PC-9 (cell line): ENCODE measurements around the gene SEC24B. TPM values are rescaled to one million over a fixed set of nuclear protein-coding genes. Genes with fewer than 3 reads are reported as not detected.

Experiments used
- BruUV-seq: library from RNA; stranded (reverse); fragments of 400-500 nt; replicated peaks from 2 replicates; lab custom pipeline; 2021; lab: Mats Ljungman, UMichigan
- CTCF ChIA-PET: fragments of 300-600 bp; sonication (Branson Sonifier 250); formaldehyde crosslinking; loops from one replicate; lab custom pipeline; 2022; ENCODE audit warnings: antibody characterized with exemption; lab: Charles Lee
- POLR2A ChIA-PET: fragments of 300-600 bp; sonication (Branson Sonifier 250); formaldehyde crosslinking; loops from one replicate; lab custom pipeline; 2022; ENCODE audit warnings: antibody characterized with exemption; ENCODE audit not compliant: unreplicated experiment; lab: Charles Lee
- DNase-seq, 2 experiments: peaks; one replicate each; pipeline versions ENCODE4 v3.0.0 to v3.0.0-alpha.2; 2015 to 2022; ENCODE audit warnings: mixed read lengths in 1 of 2
- H2AFZ ChIP-seq: fragments of 200-600 bp; sonication (generic); 2 replicates; pipeline ENCODE4 v1.8.1; 2017; ENCODE audit warnings: antibody characterized with exemption
- H3F3A ChIP-seq: fragments of 200-600 bp; sonication (generic); 2 replicates; pipeline ENCODE4 v1.8.1; 2017; ENCODE audit warnings: antibody characterized with exemption, mild to moderate bottlenecking, low read depth; ENCODE audit not compliant: insufficient read depth
- H3K27ac ChIP-seq: fragments of 200-600 bp; sonication (generic); 2 replicates; pipeline ENCODE4 v1.6.1; 2016; ENCODE audit warnings: mixed run types
- H3K27me3 ChIP-seq: fragments of 200-600 bp; sonication (generic); 2 replicates; pipeline ENCODE4 v1.6.1; 2016; ENCODE audit warnings: low read depth, mixed run types; ENCODE audit not compliant: insufficient read depth
- H3K36me3 ChIP-seq: fragments of 200-600 bp; sonication (generic); 2 replicates; pipeline ENCODE4 v1.6.1; 2016; ENCODE audit warnings: low read depth, mixed run types
- H3K4me1 ChIP-seq: fragments of 200-600 bp; sonication (generic); replicated peaks from 2 replicates; pipeline ENCODE4 v1.6.1; 2016; ENCODE audit warnings: mixed run types; ENCODE audit not compliant: insufficient read depth
- H3K4me2 ChIP-seq: fragments of 200-600 bp; sonication (generic); 2 replicates; pipeline ENCODE4 v1.6.1; 2017; ENCODE audit warnings: mixed run types
- H3K4me3 ChIP-seq: fragments of 200-600 bp; sonication (generic); 2 replicates; pipeline ENCODE4 v1.6.1; 2016; ENCODE audit warnings: mixed run types
- H3K79me2 ChIP-seq: fragments of 200-600 bp; sonication (generic); 2 replicates; pipeline ENCODE4 v1.6.1; 2017; ENCODE audit warnings: low read depth, mixed run types
- H3K9me2 ChIP-seq: fragments of 200-600 bp; sonication (generic); 2 replicates; pipeline ENCODE4 v1.8.1; 2017; ENCODE audit warnings: mild to moderate bottlenecking; ENCODE audit not compliant: insufficient read depth
- H3K9me3 ChIP-seq: fragments of 200-600 bp; sonication (generic); 2 replicates; pipeline ENCODE4 v1.8.1; 2016; ENCODE audit warnings: low read depth; ENCODE audit not compliant: insufficient read depth
- H4K20me1 ChIP-seq: fragments of 200-600 bp; sonication (generic); 2 replicates; pipeline ENCODE4 v1.8.1; 2017; ENCODE audit not compliant: insufficient read depth
- EZH2 ChIP-seq: fragments of 200-600 bp; sonication (generic); IDR thresholded peaks from 2 replicates; pipeline ENCODE4 v1.8.0; 2017; ENCODE audit warnings: antibody characterized with exemption, low read depth
- intact Hi-C: fragments of 100-400 bp; cut with micrococcal nuclease; formaldehyde crosslinking; loops from one replicate; pipeline ENCODE4 v1.10.0; 2022; ENCODE audit not compliant: unreplicated experiment
- total RNA-seq: library from RNA; stranded (reverse); gene quantifications from 2 replicates; pipeline ENCODE4 v1.2.3, GENCODE V29; 2021
- TF ChIP-seq, protein P1 (sequence below): fragments of 200-600 bp; sonication (generic); conservative IDR thresholded peaks from 2 replicates; pipeline ENCODE4 v1.6.1; 2017; ENCODE audit warnings: mixed run types, antibody characterized with exemption, mild to moderate bottlenecking, moderate library complexity

The SEC24B gene
- total RNA-seq, 1 experiment from 2014 or later = 21.7 TPM

DNA sequence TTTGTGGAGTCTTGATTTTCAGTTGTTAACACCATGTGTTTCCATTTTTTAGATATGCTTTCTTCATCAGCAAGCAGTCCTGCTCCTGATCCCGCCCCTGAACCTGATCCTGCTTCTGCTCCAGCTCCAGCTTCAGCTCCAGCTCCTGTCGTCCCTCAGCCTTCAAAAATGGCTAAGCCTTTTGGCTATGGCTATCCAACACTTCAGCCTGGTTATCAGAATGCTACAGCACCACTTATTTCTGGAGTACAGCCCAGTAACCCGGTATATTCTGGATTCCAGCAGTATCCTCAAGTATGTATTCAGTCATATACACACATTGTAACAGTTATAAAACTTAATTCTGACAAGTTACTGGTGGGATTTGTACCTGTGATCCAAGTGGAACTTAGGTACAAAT lies 60.9 kb downstream of the SEC24B start:
- Histone ChIP-seq H3F3A (no peaks in the 10 kb centered on the region), H3K9me2 (no peaks in the 10 kb centered on the region), H3K36me3 (no peaks in the 10 kb centered on the region), H2AFZ (no peak overlapping the region), H3K4me2 (no peak overlapping the region), H3K79me2 (no peaks in the 10 kb centered on the region), H3K4me3 (no peak overlapping the region), H3K27me3 (no peaks in the 10 kb centered on the region), H3K4me1 (no peaks in the 10 kb centered on the region), H3K27ac (no peak overlapping the region), H3K9me3 (no peaks in the 10 kb centered on the region), H4K20me1 (0 out of 2 replicates have a peak, but pooled peaks cover 7% of the 10 kb centered on the region)
- TF ChIP-seq, protein P1, sequence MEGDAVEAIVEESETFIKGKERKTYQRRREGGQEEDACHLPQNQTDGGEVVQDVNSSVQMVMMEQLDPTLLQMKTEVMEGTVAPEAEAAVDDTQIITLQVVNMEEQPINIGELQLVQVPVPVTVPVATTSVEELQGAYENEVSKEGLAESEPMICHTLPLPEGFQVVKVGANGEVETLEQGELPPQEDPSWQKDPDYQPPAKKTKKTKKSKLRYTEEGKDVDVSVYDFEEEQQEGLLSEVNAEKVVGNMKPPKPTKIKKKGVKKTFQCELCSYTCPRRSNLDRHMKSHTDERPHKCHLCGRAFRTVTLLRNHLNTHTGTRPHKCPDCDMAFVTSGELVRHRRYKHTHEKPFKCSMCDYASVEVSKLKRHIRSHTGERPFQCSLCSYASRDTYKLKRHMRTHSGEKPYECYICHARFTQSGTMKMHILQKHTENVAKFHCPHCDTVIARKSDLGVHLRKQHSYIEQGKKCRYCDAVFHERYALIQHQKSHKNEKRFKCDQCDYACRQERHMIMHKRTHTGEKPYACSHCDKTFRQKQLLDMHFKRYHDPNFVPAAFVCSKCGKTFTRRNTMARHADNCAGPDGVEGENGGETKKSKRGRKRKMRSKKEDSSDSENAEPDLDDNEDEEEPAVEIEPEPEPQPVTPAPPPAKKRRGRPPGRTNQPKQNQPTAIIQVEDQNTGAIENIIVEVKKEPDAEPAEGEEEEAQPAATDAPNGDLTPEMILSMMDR = no peak
- TF ChIP-seq EZH2 = no peak
- CTCF ChIA-PET = no interaction called here
- BruUV-seq = no TSS peak
- no peak for DNase-seq
- intact Hi-C loops = no loop called here
- POLR2A ChIA-PET = no interaction called here

DNA sequence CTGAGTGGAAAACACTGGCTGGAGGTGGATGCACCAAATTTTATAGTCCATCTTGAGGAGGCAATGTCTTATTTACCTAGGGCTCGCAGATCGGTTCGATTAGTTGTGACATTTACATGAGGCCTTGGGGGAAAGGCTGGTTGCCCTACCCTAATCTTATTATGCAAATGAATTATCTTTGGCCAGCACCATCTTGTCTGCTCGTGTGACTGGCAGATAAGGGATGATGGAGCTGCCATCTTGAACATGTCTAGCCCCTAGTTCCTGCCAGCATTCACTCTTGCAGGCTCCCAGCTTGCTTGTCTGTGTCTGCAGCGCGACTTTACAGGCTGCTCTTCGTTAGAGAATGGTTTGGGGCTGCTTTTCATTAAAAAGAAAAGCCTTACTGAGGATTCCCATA lies 61.9 kb downstream of the SEC24B start:
- POLR2A ChIA-PET = no interaction called here
- CTCF ChIA-PET = no interaction called here
- Histone ChIP-seq H3K4me1 (no peaks in the 10 kb centered on the region), H4K20me1 (0 out of 2 replicates have a peak, but pooled peaks cover 1% of the 10 kb centered on the region), H3F3A (no peaks in the 10 kb centered on the region), H3K36me3 (no peaks in the 10 kb centered on the region), H3K27me3 (no peaks in the 10 kb centered on the region), H3K4me3 (no peak overlapping the region), H3K9me2 (no peaks in the 10 kb centered on the region), H3K27ac (no peak overlapping the region), H3K79me2 (no peaks in the 10 kb centered on the region), H3K9me3 (no peaks in the 10 kb centered on the region), H2AFZ (no peak overlapping the region), H3K4me2 (no peak overlapping the region)
- TF ChIP-seq, protein P1 = no peak
- no peak for TF ChIP-seq EZH2
- intact Hi-C loops = no loop called here
- BruUV-seq = no TSS peak
- DNase-seq = no peak

DNA sequence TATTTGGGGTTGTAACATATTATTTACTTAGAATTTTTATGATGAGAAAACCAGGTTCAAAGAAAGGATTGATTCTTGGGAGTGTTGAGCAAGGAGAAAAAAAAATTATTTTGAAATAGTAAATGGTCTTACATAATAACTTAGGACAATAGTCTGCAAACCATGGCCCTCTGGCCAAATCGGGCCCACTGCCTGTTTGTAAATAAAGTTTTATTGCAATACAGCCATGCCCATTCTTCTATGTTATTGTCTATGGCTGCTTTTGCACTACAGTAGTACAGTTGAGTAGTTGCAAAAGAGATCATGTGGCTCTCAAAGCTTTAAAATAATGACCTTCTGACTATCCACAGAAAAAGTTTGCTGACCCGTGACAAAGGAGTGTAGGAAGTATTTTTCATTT lies 63.3 kb downstream of the SEC24B start:
- Histone ChIP-seq H3K4me2 (no peak overlapping the region), H3K9me3 (no peaks in the 10 kb centered on the region), H3K27me3 (no peaks in the 10 kb centered on the region), H3K79me2 (no peaks in the 10 kb centered on the region), H3K27ac (no peak overlapping the region), H3K4me3 (no peak overlapping the region), H3K36me3 (no peaks in the 10 kb centered on the region), H3K4me1 (no peaks in the 10 kb centered on the region), H3F3A (no peaks in the 10 kb centered on the region), H3K9me2 (no peaks in the 10 kb centered on the region), H2AFZ (no peak overlapping the region), H4K20me1 (no peaks in the 10 kb centered on the region)
- no peak for DNase-seq
- ChIA-PET POLR2A (no interaction called here), CTCF (no interaction called here)
- no peak for TF ChIP-seq EZH2
- TF ChIP-seq, protein P1 = no peak
- intact Hi-C loops = no loop called here
- BruUV-seq = no TSS peak
